HepG2 (cell line): ENCODE results near the gene SEZ6. TPM values are rescaled to one million over a fixed set of nuclear protein-coding genes. Genes with fewer than 3 reads are reported as not detected.

Experiments
- ATAC-seq: fragments of 200-7000 bp; cut with Tn5 transposase; 3 replicates; pipeline ENCODE4 v1.9.1; 2020; ENCODE audit warnings: mild to moderate bottlenecking, moderate library complexity
- BruUV-seq: library from RNA; stranded (reverse); fragments of 400-500 nt; replicated peaks from 2 replicates; lab custom pipeline; 2021; lab: Mats Ljungman, UMichigan
- CTCF ChIA-PET: fragments of 300-600 bp; formaldehyde crosslinking; extraction: SDS; loops from one replicate; lab custom pipeline; 2021; ENCODE audit warnings: low total read pairs, inconsistent platforms, low intra/inter-chr PET ratio; lab: Yijun Ruan, JAX
- POLR2A ChIA-PET: fragments of 350-600 bp; sonication (Branson Sonifier 250); formaldehyde crosslinking; loops from one replicate; lab custom pipeline; 2020; ENCODE audit warnings: antibody characterized with exemption, inconsistent platforms; lab: Yijun Ruan, JAX
- DNase-seq: peaks from one replicate; pipeline ENCODE4 v3.0.0-alpha.2; 2015; ENCODE audit warnings: low spot score
- FAIRE-seq: peaks from 3 replicates; lab custom pipeline; 2011; peaks lifted over from hg19 to GRCh38; lab: Jason Lieb, UNC
- H2AFZ ChIP-seq: one replicate; pipeline ENCODE4 v1.6.1; 2011; ENCODE audit warnings: low read length, inconsistent platforms
- H3K27ac ChIP-seq: fragments of 300-600 bp; 3 replicates; pipeline ENCODE4 v1.8.0; 2011; ENCODE audit warnings: mixed run types, mild to moderate bottlenecking, mixed read lengths, low read length, inconsistent platforms; ENCODE audit not compliant: insufficient read depth; ENCODE audit errors: extremely low read length
- H3K27me3 ChIP-seq, 2 experiments: fragments of 200-600 bp in 1 of 2; 2 replicates in 1 of 2; 3 replicates in 1 of 2; pipeline versions ENCODE4 v1.6.0 to v1.8.0; 2011; ENCODE audit warnings: low read length in 2 of 2, mild to moderate bottlenecking in 2 of 2, moderate library complexity in 2 of 2, inconsistent platforms in 1 of 2; ENCODE audit not compliant: insufficient read depth in 2 of 2, control insufficient read depth in 1 of 2
- H3K36me3 ChIP-seq, 2 experiments: fragments of 200-600 bp in 1 of 2; replicated peaks in 1 of 2; 2 replicates in 1 of 2; 3 replicates in 1 of 2; pipeline versions ENCODE4 v1.5.1 to v1.8.0; 2011; ENCODE audit warnings: low read length in 2 of 2, inconsistent platforms in 1 of 2; ENCODE audit not compliant: insufficient read depth in 2 of 2, control insufficient read depth in 1 of 2
- H3K4me1 ChIP-seq: 2 replicates; pipeline ENCODE4 v1.5.1; 2012; ENCODE audit warnings: low read length, inconsistent platforms; ENCODE audit not compliant: insufficient read depth
- H3K4me2 ChIP-seq: 2 replicates; pipeline ENCODE4 v1.6.0; 2011; ENCODE audit warnings: low read depth, low read length, inconsistent platforms
- H3K4me3 ChIP-seq, 3 experiments: fragments of 200-600 bp in 1 of 3; sonication (generic), shearing (Covaris generic) in 1 of 3; replicated peaks in 1 of 3; 2 replicates each; pipeline ENCODE4 v1.5.1; 2011 to 2016; ENCODE audit warnings: low read length in 3 of 3, inconsistent platforms in 2 of 3, low read depth in 2 of 3, mild to moderate bottlenecking in 2 of 3, control low read depth in 1 of 3, mixed read lengths in 1 of 3; ENCODE audit not compliant: insufficient read depth in 1 of 3
- H3K79me2 ChIP-seq: one replicate; pipeline ENCODE4 v1.6.1; 2011; ENCODE audit warnings: low read length, inconsistent platforms; ENCODE audit not compliant: insufficient read depth
- H3K9ac ChIP-seq: 2 replicates; pipeline ENCODE4 v1.6.0; 2011; ENCODE audit warnings: mild to moderate bottlenecking, low read depth, low read length, inconsistent platforms; ENCODE audit not compliant: insufficient read depth
- H3K9me3 ChIP-seq: 2 replicates; pipeline ENCODE4 v1.5.1; 2012; ENCODE audit warnings: mild to moderate bottlenecking, low read length
- H4K20me1 ChIP-seq: 2 replicates; pipeline ENCODE4 v1.6.0; 2011; ENCODE audit warnings: inconsistent platforms, mild to moderate bottlenecking, low read length, moderate library complexity; ENCODE audit not compliant: insufficient read depth
- AGO2 ChIP-seq: fragments of 200-400 bp; formaldehyde crosslinking; optimal IDR thresholded peaks from 2 replicates; pipeline ENCODE3; 2017; ENCODE audit warnings: mild to moderate bottlenecking, low read depth, low read length, moderate library complexity
- CBX5 ChIP-seq: sonication (generic); formaldehyde crosslinking; IDR thresholded peaks from 2 replicates; pipeline ENCODE4 v1.4.0; 2020; ENCODE audit warnings: missing genetic modification reagents, borderline replicate concordance
- ELF4 ChIP-seq: sonication (generic); formaldehyde crosslinking; IDR thresholded peaks from 2 replicates; pipeline ENCODE4 v1.5.0; 2020; ENCODE audit warnings: missing genetic modification reagents, mild to moderate bottlenecking, moderate library complexity, borderline replicate concordance
- GLI4 ChIP-seq: sonication (generic); formaldehyde crosslinking; IDR thresholded peaks from 2 replicates; pipeline ENCODE4 v1.5.1; 2020; ENCODE audit warnings: missing genetic modification reagents, mild to moderate bottlenecking, moderate library complexity, borderline replicate concordance
- KDM5A ChIP-seq: fragments of 200-600 bp; sonication (generic); IDR thresholded peaks from 2 replicates; pipeline ENCODE4 v1.7.0; 2018; ENCODE audit warnings: antibody characterized with exemption, mild to moderate bottlenecking, low read length, borderline replicate concordance
- MTA1 ChIP-seq: sonication (generic); formaldehyde crosslinking; IDR thresholded peaks from 2 replicates; pipeline ENCODE4 v1.4.0; 2020; ENCODE audit warnings: missing genetic modification reagents, mild to moderate bottlenecking, borderline replicate concordance
- PHB2 ChIP-seq: fragments of 450-650 bp; IDR thresholded peaks from 2 replicates; pipeline ENCODE4 v1.6.1; 2018; ENCODE audit not compliant: partially characterized antibody
- POLR2G ChIP-seq: fragments of 200-400 bp; formaldehyde crosslinking; IDR thresholded peaks from 2 replicates; pipeline ENCODE4 v1.6.1; 2018; ENCODE audit warnings: mild to moderate bottlenecking, low read depth, low read length, moderate library complexity
- RBM22 ChIP-seq: fragments of 200-400 bp; formaldehyde crosslinking; optimal IDR thresholded peaks from 2 replicates; pipeline ENCODE3; 2017; ENCODE audit warnings: mild to moderate bottlenecking, low read length, moderate library complexity
- ZNF503 ChIP-seq: sonication (generic); formaldehyde crosslinking; IDR thresholded peaks from 2 replicates; pipeline ENCODE4 v1.4.0; 2020; ENCODE audit warnings: missing genetic modification reagents
- ZNF792 ChIP-seq: IDR thresholded peaks from 2 replicates; pipeline ENCODE4 v1.6.1; 2016
- ZNF83 ChIP-seq: sonication (generic); formaldehyde crosslinking; IDR thresholded peaks from 2 replicates; pipeline ENCODE4 v1.4.0; 2020; ENCODE audit warnings: missing genetic modification reagents, mild to moderate bottlenecking, borderline replicate concordance
- ZNF839 ChIP-seq: sonication (generic); formaldehyde crosslinking; IDR thresholded peaks from 2 replicates; pipeline ENCODE4 v1.4.0; 2020; ENCODE audit warnings: missing genetic modification reagents, mild to moderate bottlenecking, borderline replicate concordance
- WGBS: methylation state at CpG from one replicate; pipeline ENCODE4 v1.1.6; 2017; ENCODE audit warnings: low lambda C conversion rate; 5-methylcytosine and 5-hydroxymethylcytosine counted together
- in situ Hi-C: cut with HindIII; loops from 2 replicates; pipeline ENCODE4 v1.10.0; 2017; ENCODE audit warnings: low pct_unique_long_range_greater_than_20kb; ENCODE audit not compliant: extremely low pct_ligation_motif_present
- intact Hi-C: fragments of 100-400 bp; cut with micrococcal nuclease; formaldehyde crosslinking; loops from one replicate; pipeline ENCODE4 v1.10.0; 2022; ENCODE audit not compliant: unreplicated experiment
- polyA plus RNA-seq, 8 experiments: library from polyadenylated mRNA; depleted of rRNA in 3 of 8; stranded (reverse) in 7 of 8; unstranded in 1 of 8; fragments of >200 nt; fragmentation: Illumina TruSeq in 4 of 8; extraction: Trizol in 4 of 8; gene quantifications; 2 replicates each; pipeline versions ENCODE4 v1.2.1 to v1.2.3, GENCODE V29; 2011 to 2016; ENCODE audit warnings: low read depth in 4 of 8, missing spikeins in 1 of 8, mixed read lengths in 1 of 8; ENCODE audit not compliant: insufficient read depth in 1 of 8
- total RNA-seq, 5 experiments: library from RNA; depleted of rRNA; stranded (reverse); fragments of >200 nt; fragmentation: Illumina TruSeq; extraction: Trizol; gene quantifications; 2 replicates each; pipeline ENCODE4 v1.2.3, GENCODE V29; 2016; ENCODE audit warnings: low read depth in 1 of 5
- TF ChIP-seq, protein P1 (sequence below): sonication (generic); formaldehyde crosslinking; IDR thresholded peaks from 2 replicates; pipeline ENCODE4 v1.5.0; 2020; ENCODE audit warnings: mild to moderate bottlenecking, missing genetic modification reagents, moderate library complexity
- TF ChIP-seq, protein P2 (sequence below): sonication (generic); formaldehyde crosslinking; IDR thresholded peaks from 2 replicates; pipeline ENCODE4 v1.8.0; 2022; ENCODE audit warnings: missing genetic modification reagents, mild to moderate bottlenecking, borderline replicate concordance

Gene SEZ6
- total and polyA plus RNA-seq, 2 of the 13 experiments (the other 11 are each of a cell fraction or from before 2014, with no cell fraction given) = not detected

DNA sequence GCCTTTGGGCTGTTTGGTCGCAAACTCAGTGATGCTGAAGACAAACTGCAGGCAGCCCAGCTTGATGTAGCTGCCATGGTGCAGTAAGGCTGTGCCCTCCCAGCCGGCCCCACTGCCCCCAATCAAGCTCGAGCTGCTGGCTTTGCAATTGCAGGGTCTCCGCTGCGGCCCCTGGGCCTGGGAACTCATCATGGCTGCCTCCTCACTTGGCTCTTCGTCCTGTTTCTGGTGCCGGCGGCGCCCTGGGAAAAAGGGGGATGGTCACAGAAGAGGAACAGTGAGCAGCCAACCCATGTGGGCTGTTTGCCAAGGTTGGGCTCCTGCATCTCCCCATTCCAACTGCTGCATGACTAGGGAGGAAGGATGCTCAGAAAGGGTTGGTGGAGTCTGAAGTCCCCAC, 99.6 kb downstream of the SEZ6 start:
- BruUV-seq = no TSS peak
- Histone ChIP-seq H3K27me3 (no peaks in the 10 kb centered on the region; a peak in 1 of 5 replicates), H3K9me3 (no peaks in the 10 kb centered on the region), H3K9ac (no peak overlapping the region)
- CTCF ChIA-PET = no interaction called here
- TF ChIP-seq ZNF83 (CRISPR knock-in tag) (no peak), CBX5 (no peak), MTA1 (no peak), KDM5A (no peak), ZNF792 (no peak), AGO2 (peak; percentile 81), POLR2G (0 out of 2 replicates have a peak, but pooled peaks have one; percentile 8), RBM22 (peak; percentile 69), GLI4 (CRISPR knock-in tag) (no peak), ELF4 (no peak), PHB2 (no peak), ZNF839 (CRISPR knock-in tag) (no peak), ZNF503 (CRISPR knock-in tag) (no peak)
- TF ChIP-seq, protein P1, sequence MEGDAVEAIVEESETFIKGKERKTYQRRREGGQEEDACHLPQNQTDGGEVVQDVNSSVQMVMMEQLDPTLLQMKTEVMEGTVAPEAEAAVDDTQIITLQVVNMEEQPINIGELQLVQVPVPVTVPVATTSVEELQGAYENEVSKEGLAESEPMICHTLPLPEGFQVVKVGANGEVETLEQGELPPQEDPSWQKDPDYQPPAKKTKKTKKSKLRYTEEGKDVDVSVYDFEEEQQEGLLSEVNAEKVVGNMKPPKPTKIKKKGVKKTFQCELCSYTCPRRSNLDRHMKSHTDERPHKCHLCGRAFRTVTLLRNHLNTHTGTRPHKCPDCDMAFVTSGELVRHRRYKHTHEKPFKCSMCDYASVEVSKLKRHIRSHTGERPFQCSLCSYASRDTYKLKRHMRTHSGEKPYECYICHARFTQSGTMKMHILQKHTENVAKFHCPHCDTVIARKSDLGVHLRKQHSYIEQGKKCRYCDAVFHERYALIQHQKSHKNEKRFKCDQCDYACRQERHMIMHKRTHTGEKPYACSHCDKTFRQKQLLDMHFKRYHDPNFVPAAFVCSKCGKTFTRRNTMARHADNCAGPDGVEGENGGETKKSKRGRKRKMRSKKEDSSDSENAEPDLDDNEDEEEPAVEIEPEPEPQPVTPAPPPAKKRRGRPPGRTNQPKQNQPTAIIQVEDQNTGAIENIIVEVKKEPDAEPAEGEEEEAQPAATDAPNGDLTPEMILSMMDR (CRISPR knock-in tag) = no peak
- TF ChIP-seq, protein P2, sequence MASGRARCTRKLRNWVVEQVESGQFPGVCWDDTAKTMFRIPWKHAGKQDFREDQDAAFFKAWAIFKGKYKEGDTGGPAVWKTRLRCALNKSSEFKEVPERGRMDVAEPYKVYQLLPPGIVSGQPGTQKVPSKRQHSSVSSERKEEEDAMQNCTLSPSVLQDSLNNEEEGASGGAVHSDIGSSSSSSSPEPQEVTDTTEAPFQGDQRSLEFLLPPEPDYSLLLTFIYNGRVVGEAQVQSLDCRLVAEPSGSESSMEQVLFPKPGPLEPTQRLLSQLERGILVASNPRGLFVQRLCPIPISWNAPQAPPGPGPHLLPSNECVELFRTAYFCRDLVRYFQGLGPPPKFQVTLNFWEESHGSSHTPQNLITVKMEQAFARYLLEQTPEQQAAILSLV (CRISPR knock-in tag) = no peak
- TF ChIP-seq, all 625 proteins: peak for 3
- intact Hi-C loops = no loop called here
- POLR2A ChIA-PET = no interaction called here
- in situ Hi-C loops = no loop called here
- WGBS = 100% methylated on average over 5 of the region's 9 CpGs
- H3K4me2 ChIP-seq = no peak overlapping the region
- peaks cover 16 to 46% of the 10 kb centered on the region in 2 experiments for H3K36me3 ChIP-seq
- DNase-seq (no peak), ATAC-seq (no peak), FAIRE-seq (no peak)
- H2AFZ ChIP-seq = no peak overlapping the region
- no peak overlapping the region for H3K4me3 ChIP-seq
- no peak overlapping the region for H3K27ac ChIP-seq
- H3K4me1 ChIP-seq = peaks cover 59% of the 10 kb centered on the region
- H3K79me2 ChIP-seq = peaks cover 7% of the 10 kb centered on the region
- peaks cover 4% of the 10 kb centered on the region; the same call in 1 of the 2 replicates for H4K20me1 ChIP-seq
